ENCODE results near the gene DLGAP4.

Gene DLGAP4

GRCh38 chr20:36573103-36573797 lies 267.1 kb downstream of the DLGAP4 start, which contains the start of gene TGIF2:
TSS of gene TGIF2 (plus strand) at chr20:36573597. CDS start at chr20:36578775, 5,178 bp downstream.
- H3K27me3 ChIP-seq (ENCODE audit: insufficient read depth, poor library complexity, severe bottlenecking) = no peaks in the 10 kb centered on the region
- DNase-seq (ENCODE audit: low read depth in 1 of 2, low spot score in 1 of 2) = peak; percentile 39 to 55
- peak within 1 kb of the TSS; percentile 62 for H3K4me3 ChIP-seq (replicated peaks; ENCODE audit: insufficient read depth, low read length)
- H3K27ac ChIP-seq (replicated peaks) = peak within 1 kb of the TSS; percentile 78
- TF ChIP-seq SPI1 (IDR thresholded peaks at IDR 0.05; ENCODE audit: borderline replicate concordance, low read depth) = no peak
- peak; percentile 47; the same call in 1 of the 2 replicates for TF ChIP-seq GABPA (IDR thresholded peaks at IDR 0.05; ENCODE audit: low read depth)

DNA sequence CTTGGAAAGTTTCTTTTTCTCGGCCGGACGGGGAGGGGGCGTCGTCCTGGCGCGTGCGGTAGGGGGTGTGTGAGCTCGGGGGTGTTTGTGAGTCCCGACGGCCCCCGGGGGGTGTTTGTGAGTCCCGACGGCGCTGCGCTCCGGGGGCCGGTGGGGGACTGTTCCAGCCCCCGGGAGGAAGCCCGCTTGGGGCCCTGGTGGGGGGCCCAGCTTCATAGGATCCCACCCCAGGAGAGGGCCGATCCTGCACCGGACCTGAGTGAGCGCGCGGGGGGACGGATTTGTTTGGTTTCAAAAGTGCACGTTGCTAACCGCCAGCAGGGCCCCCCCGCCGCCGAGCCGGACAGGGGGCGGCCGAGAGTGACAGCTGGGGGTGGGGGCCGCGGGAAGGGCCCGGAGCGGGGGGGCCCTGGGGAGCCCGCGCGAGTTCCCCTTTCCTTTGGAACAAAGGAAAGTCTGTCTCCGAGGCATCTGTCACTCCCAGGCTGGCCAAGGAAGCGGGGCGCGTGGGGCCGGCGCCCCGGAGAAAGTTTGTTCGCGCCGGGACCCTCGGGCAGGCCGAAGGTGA lies 267.7 kb downstream of the DLGAP4 start:
- peak; percentile 53 to 63 for DNase-seq (ENCODE audit: low read depth in 1 of 2, low spot score in 1 of 2)
- TF ChIP-seq SPI1 (IDR thresholded peaks at IDR 0.05; ENCODE audit: borderline replicate concordance, low read depth) (peak; percentile 69), REST (IDR thresholded peaks at IDR 0.05; ENCODE audit: insufficient replicate concordance, low read depth) (no peak), POLR2AphosphoS5 (IDR thresholded peaks at IDR 0.05; ENCODE audit: low read depth) (no peak), GABPA (IDR thresholded peaks at IDR 0.05; ENCODE audit: low read depth) (no peak)
- TF ChIP-seq, protein P1, sequence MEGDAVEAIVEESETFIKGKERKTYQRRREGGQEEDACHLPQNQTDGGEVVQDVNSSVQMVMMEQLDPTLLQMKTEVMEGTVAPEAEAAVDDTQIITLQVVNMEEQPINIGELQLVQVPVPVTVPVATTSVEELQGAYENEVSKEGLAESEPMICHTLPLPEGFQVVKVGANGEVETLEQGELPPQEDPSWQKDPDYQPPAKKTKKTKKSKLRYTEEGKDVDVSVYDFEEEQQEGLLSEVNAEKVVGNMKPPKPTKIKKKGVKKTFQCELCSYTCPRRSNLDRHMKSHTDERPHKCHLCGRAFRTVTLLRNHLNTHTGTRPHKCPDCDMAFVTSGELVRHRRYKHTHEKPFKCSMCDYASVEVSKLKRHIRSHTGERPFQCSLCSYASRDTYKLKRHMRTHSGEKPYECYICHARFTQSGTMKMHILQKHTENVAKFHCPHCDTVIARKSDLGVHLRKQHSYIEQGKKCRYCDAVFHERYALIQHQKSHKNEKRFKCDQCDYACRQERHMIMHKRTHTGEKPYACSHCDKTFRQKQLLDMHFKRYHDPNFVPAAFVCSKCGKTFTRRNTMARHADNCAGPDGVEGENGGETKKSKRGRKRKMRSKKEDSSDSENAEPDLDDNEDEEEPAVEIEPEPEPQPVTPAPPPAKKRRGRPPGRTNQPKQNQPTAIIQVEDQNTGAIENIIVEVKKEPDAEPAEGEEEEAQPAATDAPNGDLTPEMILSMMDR (IDR thresholded peaks at IDR 0.05; ENCODE audit: insufficient read depth, low read length) = no peak
- Histone ChIP-seq H3K4me3 (replicated peaks; ENCODE audit: insufficient read depth, low read length) (peak overlapping the region; percentile 62), H3K27ac (replicated peaks) (peak overlapping the region; percentile 78), H3K27me3 (ENCODE audit: insufficient read depth, poor library complexity, severe bottlenecking) (no peaks in the 10 kb centered on the region)

DNA sequence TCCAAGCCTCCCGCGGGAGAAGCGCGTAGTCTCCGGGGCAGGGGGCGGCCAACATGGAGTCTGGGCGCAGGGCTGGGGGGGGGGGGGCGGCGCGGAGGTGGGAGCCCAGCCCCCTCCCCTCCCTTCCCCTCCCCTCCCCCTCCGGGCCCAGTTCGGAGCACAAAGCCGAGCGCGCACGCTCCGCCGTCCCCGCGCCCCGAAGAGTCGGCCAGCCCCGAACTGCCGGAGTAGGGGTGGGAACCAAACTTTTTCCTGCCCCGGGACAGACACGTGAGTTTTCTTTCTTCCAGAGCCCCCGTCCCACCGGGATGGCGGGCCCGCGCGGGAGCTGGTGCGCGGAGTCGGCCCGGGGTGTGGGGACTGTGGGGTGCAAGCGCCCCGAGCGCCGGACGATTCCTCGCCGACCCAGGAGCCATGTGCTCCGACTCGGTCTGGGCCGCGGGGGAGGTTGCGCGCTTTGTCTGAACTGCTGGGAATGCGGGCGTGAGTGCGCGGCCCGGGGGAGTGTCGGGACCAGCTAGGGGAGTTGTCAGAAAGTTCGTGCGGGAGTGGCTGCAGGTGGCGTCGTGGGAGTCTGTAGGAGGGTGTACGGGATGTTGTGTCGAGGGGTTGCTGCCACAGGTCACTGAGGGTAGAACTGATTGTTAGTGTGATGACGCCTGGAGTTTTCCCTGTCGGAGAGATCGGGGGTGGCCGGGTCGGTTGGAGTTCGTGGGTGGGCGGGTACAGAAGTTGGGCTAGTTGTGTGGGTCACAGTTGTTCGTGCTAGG lies 268.4 kb downstream of the DLGAP4 start:
- H3K27me3 ChIP-seq (ENCODE audit: insufficient read depth, poor library complexity, severe bottlenecking) = no peaks in the 10 kb centered on the region
- peak overlapping the region; percentile 78 for H3K27ac ChIP-seq (replicated peaks)
- H3K4me3 ChIP-seq (replicated peaks; ENCODE audit: insufficient read depth, low read length) = peak overlapping the region; percentile 62
- TF ChIP-seq POLR2AphosphoS5 (IDR thresholded peaks at IDR 0.05; ENCODE audit: low read depth) (peak; percentile 66; the same call in 1 of the 2 replicates), GABPA (IDR thresholded peaks at IDR 0.05; ENCODE audit: low read depth) (no peak)
- DNase-seq (ENCODE audit: low read depth in 1 of 2, low spot score in 1 of 2) = peak; percentile 48 to 56

DNA sequence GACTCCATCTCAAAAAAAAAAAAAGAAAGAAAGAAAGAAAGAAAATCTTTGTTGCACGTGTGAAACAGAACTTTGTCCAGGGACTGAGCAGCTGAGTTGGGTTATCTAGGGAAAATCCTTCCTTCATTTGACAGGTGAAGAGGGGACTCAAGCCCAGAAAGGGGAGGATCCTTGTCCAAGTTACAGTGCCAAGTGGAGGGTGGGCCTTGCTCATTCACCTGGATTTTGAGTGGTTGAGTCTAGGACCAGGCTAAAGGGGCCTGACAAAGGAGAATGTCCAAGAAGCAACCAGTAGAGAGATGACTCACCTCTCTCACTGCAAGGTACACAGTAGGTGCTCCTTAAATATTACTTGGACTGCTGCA lies 269.9 kb downstream of the DLGAP4 start:
- DNase-seq (ENCODE audit: low read depth in 1 of 2, low spot score in 1 of 2) = no peak
- no peak overlapping the region for H3K27ac ChIP-seq (replicated peaks)
- no peak overlapping the region for H3K4me3 ChIP-seq (replicated peaks; ENCODE audit: insufficient read depth, low read length)
- TF ChIP-seq, protein P1 (IDR thresholded peaks at IDR 0.05; ENCODE audit: insufficient read depth, low read length) = no peak
- TF ChIP-seq POLR2AphosphoS5 (IDR thresholded peaks at IDR 0.05; ENCODE audit: low read depth) (no peak), GABPA (IDR thresholded peaks at IDR 0.05; ENCODE audit: low read depth) (no peak), REST (IDR thresholded peaks at IDR 0.05; ENCODE audit: insufficient replicate concordance, low read depth) (no peak), SPI1 (IDR thresholded peaks at IDR 0.05; ENCODE audit: borderline replicate concordance, low read depth) (no peak)
- no peaks in the 10 kb centered on the region for H3K27me3 ChIP-seq (ENCODE audit: insufficient read depth, poor library complexity, severe bottlenecking)
